Keratinocyte (primary cell): ENCODE data around the gene SLC26A9. TPM values are rescaled to one million over a fixed set of nuclear protein-coding genes. Genes with fewer than 3 reads are reported as not detected.
A peak's percentile ranks its signal among the peaks of the same experiment; 100 is the strongest.

ENCODE experiments used
- DNase-seq: peaks from one replicate; pipeline ENCODE4 v3.0.0-alpha.2; 2011; ENCODE audit warnings: low read depth, missing footprints, low spot score
- FAIRE-seq: peaks from 2 replicates; lab custom pipeline; 2011; peaks lifted over from hg19 to GRCh38; lab: Jason Lieb, UNC
- H2AFZ ChIP-seq: 2 replicates; pipeline ENCODE4 v1.6.0; 2012; ENCODE audit warnings: low read length, control low read depth, inconsistent platforms; ENCODE audit not compliant: control insufficient read depth
- H3K27ac ChIP-seq: 2 replicates; pipeline ENCODE4 v1.5.1; 2011; ENCODE audit warnings: low read length; ENCODE audit not compliant: control insufficient read depth, insufficient read depth
- H3K27me3 ChIP-seq: 3 replicates; pipeline ENCODE4 v1.6.0; 2011; ENCODE audit warnings: low read length; ENCODE audit not compliant: control insufficient read depth, insufficient read depth; ENCODE audit errors: extremely low read depth
- H3K36me3 ChIP-seq, 2 experiments: 2 replicates in 1 of 2; 3 replicates in 1 of 2; pipeline ENCODE4 v1.5.1; 2011; ENCODE audit warnings: low read length in 2 of 2, mild to moderate bottlenecking in 1 of 2; ENCODE audit not compliant: control insufficient read depth in 2 of 2, insufficient read depth in 2 of 2; ENCODE audit errors: extremely low read depth in 1 of 2
- H3K4me1 ChIP-seq: 3 replicates; pipeline ENCODE4 v1.5.1; 2011; ENCODE audit warnings: low read length; ENCODE audit not compliant: control insufficient read depth, insufficient read depth; ENCODE audit errors: extremely low read depth
- H3K4me2 ChIP-seq: 3 replicates; pipeline ENCODE4 v1.6.0; 2011; ENCODE audit warnings: low read depth, low read length; ENCODE audit not compliant: control insufficient read depth, insufficient read depth; ENCODE audit errors: extremely low read depth
- H3K4me3 ChIP-seq, 3 experiments: fragments of 200-600 bp in 1 of 3; sonication (generic) in 1 of 3; 2 replicates in 2 of 3; 3 replicates in 1 of 3; pipeline ENCODE4 v1.5.1; 2011 to 2016; ENCODE audit warnings: low read length in 3 of 3, mild to moderate bottlenecking in 3 of 3, control low read depth in 2 of 3, inconsistent platforms in 1 of 3, low read depth in 1 of 3, mixed read lengths in 1 of 3, mixed run types in 1 of 3, moderate library complexity in 1 of 3; ENCODE audit not compliant: control insufficient read depth in 2 of 3, insufficient read depth in 2 of 3; ENCODE audit errors: extremely low read depth in 1 of 3
- H3K79me2 ChIP-seq: 2 replicates; pipeline ENCODE4 v1.6.0; 2012; ENCODE audit warnings: low read length; ENCODE audit not compliant: control insufficient read depth, insufficient read depth
- H3K9ac ChIP-seq: 3 replicates; pipeline ENCODE4 v1.6.0; 2011; ENCODE audit warnings: low read length; ENCODE audit not compliant: control insufficient read depth, insufficient read depth; ENCODE audit errors: extremely low read depth
- H3K9me1 ChIP-seq: 3 replicates; pipeline ENCODE4 v1.6.0; 2011; ENCODE audit warnings: low read length; ENCODE audit not compliant: control insufficient read depth, insufficient read depth; ENCODE audit errors: extremely low read depth
- H3K9me3 ChIP-seq: 2 replicates; pipeline ENCODE4 v1.5.1; 2012; ENCODE audit warnings: low read depth, low read length; ENCODE audit not compliant: control insufficient read depth
- H4K20me1 ChIP-seq: 3 replicates; pipeline ENCODE4 v1.6.0; 2011; ENCODE audit warnings: low read length; ENCODE audit not compliant: control insufficient read depth, insufficient read depth; ENCODE audit errors: extremely low read depth
- CTCF ChIP-seq, 3 experiments: IDR thresholded peaks in 1 of 3; conservative IDR thresholded peaks in 1 of 3; optimal IDR thresholded peaks in 1 of 3; 2 replicates in 2 of 3; 3 replicates in 1 of 3; pipeline versions ENCODE3 to v1.5.1; 2011; ENCODE audit warnings: low read length in 3 of 3, mild to moderate bottlenecking in 3 of 3, moderate library complexity in 2 of 3, control low read depth in 1 of 3, inconsistent platforms in 1 of 3; ENCODE audit not compliant: insufficient read depth in 2 of 3; ENCODE audit errors: extremely low read depth in 1 of 3
- EZH2 ChIP-seq: IDR thresholded peaks from one replicate; pipeline ENCODE4 v1.6.1; 2012; ENCODE audit warnings: inconsistent platforms, mild to moderate bottlenecking, low read length, moderate library complexity
- dilution Hi-C: fragments of 300-500 bp; cut with MboI; formaldehyde crosslinking; loops from one replicate; pipeline ENCODE4 v1.7.0; 2020; ENCODE audit warnings: low sequenced_read_pairs; ENCODE audit not compliant: extremely low pct_ligation_motif_present
- polyA plus RNA-seq, 5 experiments: library from polyadenylated mRNA; depleted of rRNA in 3 of 5; stranded (reverse) in 3 of 5; stranded (forward) in 1 of 5; unstranded in 1 of 5; fragments of >200 nt; gene quantifications; 1 replicate in 1 of 5; 2 replicates in 3 of 5; 3 replicates in 1 of 5; pipeline versions ENCODE4 v1.2.1 to v1.2.3, GENCODE V29; 2011 to 2012; ENCODE audit warnings: missing spikeins in 2 of 5, low read depth in 1 of 5, low replicate concordance in 1 of 5

Gene SLC26A9
- polyA plus RNA-seq, 1 donor (not counting 4 experiments of a cell fraction or from before 2014, with no cell fraction given) = 0.03 TPM

GRCh38 chr1:205947024-205947423, 3.8 kb upstream of the SLC26A9 start:
- Histone ChIP-seq H3K79me2 (no peaks in the 10 kb centered on the region), H3K9me3 (no peaks in the 10 kb centered on the region), H3K27ac (no peak overlapping the region), H3K27me3 (peaks cover 60% of the 10 kb centered on the region), H3K9me1 (peaks cover 2% of the 10 kb centered on the region), H3K9ac (no peak overlapping the region), H3K4me1 (peaks cover 25% of the 10 kb centered on the region), H2AFZ (no peak overlapping the region), H3K4me3 (no peak overlapping the region), H3K4me2 (no peak overlapping the region), H4K20me1 (no peaks in the 10 kb centered on the region), H3K36me3 (no peaks in the 10 kb centered on the region)
- dilution Hi-C loops = no loop called here
- FAIRE-seq = peak; percentile 74
- TF ChIP-seq EZH2 (no peak), CTCF (optimal IDR thresholded peaks at IDR 0.05 in 1 of 3, IDR thresholded peaks at IDR 0.05 in 1 of 3, conservative IDR thresholded peaks at IDR 0.05 in 1 of 3; ENCODE audit: extremely low read depth in 1 of 3, insufficient read depth in 2 of 3, low read length in 3 of 3) (no peak)
- no peak for DNase-seq

- no peaks in the 10 kb centered on the region for H3K9me1 ChIP-seq
- H4K20me1 ChIP-seq = no peaks in the 10 kb centered on the region
- no peaks in the 10 kb centered on the region for H3K36me3 ChIP-seq
- no peak for FAIRE-seq
- H3K27me3 ChIP-seq = peaks cover 77% of the 10 kb centered on the region
- H3K4me3 ChIP-seq = no peak overlapping the region
- H3K27ac ChIP-seq = no peak overlapping the region
- peaks cover 10% of the 10 kb centered on the region for H3K4me1 ChIP-seq
- H3K9me3 ChIP-seq = no peaks in the 10 kb centered on the region
- no peak for TF ChIP-seq CTCF (optimal IDR thresholded peaks at IDR 0.05 in 1 of 3, IDR thresholded peaks at IDR 0.05 in 1 of 3, conservative IDR thresholded peaks at IDR 0.05 in 1 of 3; ENCODE audit: extremely low read depth in 1 of 3, insufficient read depth in 2 of 3, low read length in 3 of 3)
- TF ChIP-seq EZH2 = no peak
- H3K9ac ChIP-seq = no peak overlapping the region
- dilution Hi-C loops = no loop called here
- H3K79me2 ChIP-seq = no peaks in the 10 kb centered on the region
- H3K4me2 ChIP-seq = no peak overlapping the region
- DNase-seq = no peak
- no peak overlapping the region for H2AFZ ChIP-seq
These were observed 1.8 kb upstream of the SLC26A9 start for GRCh38 chr1:205945069-205945468.
